Fibroblast of lung (primary cell): ENCODE data around the gene COLEC11. TPM values are rescaled to one million over a fixed set of nuclear protein-coding genes. Genes with fewer than 3 reads are reported as not detected.
"Not testable (repeated sequence)": the region's sequence is repeated elsewhere in the genome, so short reads cannot be mapped to it uniquely, and the experiment has no call there.

ENCODE experiments used
- DNase-seq, 2 donors: peaks; one replicate each; pipeline versions ENCODE4 v3.0.0 to v3.0.0-alpha.2; 2010; ENCODE audit warnings: low read depth in 2 of 2
- H2AFZ ChIP-seq: 2 replicates; pipeline ENCODE4 v1.5.1; 2012; ENCODE audit warnings: low read length, control low read depth, inconsistent platforms
- H3K27ac ChIP-seq: 2 replicates; pipeline ENCODE4 v1.5.1; 2011; ENCODE audit warnings: low read length, control low read depth; ENCODE audit not compliant: insufficient read depth
- H3K27me3 ChIP-seq: 2 replicates; pipeline ENCODE4 v1.5.1; 2011; ENCODE audit warnings: mild to moderate bottlenecking, low read length; ENCODE audit not compliant: control insufficient read depth, insufficient read depth
- H3K36me3 ChIP-seq: 2 replicates; pipeline ENCODE4 v1.5.1; 2011; ENCODE audit warnings: low read length; ENCODE audit not compliant: control insufficient read depth, insufficient read depth
- H3K4me1 ChIP-seq: 2 replicates; pipeline ENCODE4 v1.5.1; 2011; ENCODE audit warnings: low read length; ENCODE audit not compliant: control insufficient read depth, insufficient read depth; ENCODE audit errors: extremely low read depth
- H3K4me2 ChIP-seq: 2 replicates; pipeline ENCODE4 v1.5.1; 2011; ENCODE audit warnings: low read length, control low read depth; ENCODE audit not compliant: insufficient read depth; ENCODE audit errors: extremely low read depth
- H3K4me3 ChIP-seq, 4 experiments: fragments of 200-600 bp in 1 of 4; sonication (generic) in 1 of 4; replicated peaks in 1 of 4; 2 replicates each; pipeline ENCODE4 v1.5.1; 2011 to 2016; ENCODE audit warnings: low read length in 4 of 4, low read depth in 3 of 4, mild to moderate bottlenecking in 3 of 4, control low read depth in 2 of 4, inconsistent platforms in 1 of 4, mixed read lengths in 1 of 4; ENCODE audit not compliant: insufficient read depth in 1 of 4; ENCODE audit errors: control extremely low read depth in 1 of 4
- H3K79me2 ChIP-seq: 2 replicates; pipeline ENCODE4 v1.5.1; 2012; ENCODE audit warnings: mild to moderate bottlenecking, low read length, inconsistent platforms; ENCODE audit not compliant: control insufficient read depth, insufficient read depth
- H3K9ac ChIP-seq: 2 replicates; pipeline ENCODE4 v1.5.1; 2011; ENCODE audit warnings: mild to moderate bottlenecking, low read length, control low read depth; ENCODE audit not compliant: insufficient read depth
- H3K9me3 ChIP-seq: 2 replicates; pipeline ENCODE4 v1.5.1; 2012; ENCODE audit warnings: low read depth, low read length; ENCODE audit not compliant: control insufficient read depth, insufficient read depth
- H4K20me1 ChIP-seq: 2 replicates; pipeline ENCODE4 v1.5.1; 2011; ENCODE audit warnings: low read length; ENCODE audit not compliant: control insufficient read depth, insufficient read depth; ENCODE audit errors: extremely low read depth
- CTCF ChIP-seq, 2 donors: IDR thresholded peaks in 1 of 2; conservative IDR thresholded peaks in 1 of 2; 1 replicate in 1 of 2; 2 replicates in 1 of 2; pipeline ENCODE4 v1.5.1; 2011 to 2012; ENCODE audit warnings: low read length in 2 of 2, control low read depth in 1 of 2, inconsistent platforms in 1 of 2, low read depth in 1 of 2, mild to moderate bottlenecking in 1 of 2
- EZH2 ChIP-seq: IDR thresholded peaks from 2 replicates; pipeline ENCODE4 v1.5.1; 2012; ENCODE audit warnings: low read length, control low read depth, mild to moderate bottlenecking; ENCODE audit errors: missing control alignments
- polyA plus RNA-seq, 2 donors: library from polyadenylated mRNA; depleted of rRNA in 1 of 2; stranded (reverse) in 1 of 2; unstranded in 1 of 2; fragments of >200 nt; gene quantifications; 2 replicates each; pipeline ENCODE4 v1.2.1, GENCODE V29; 2011 to 2012; ENCODE audit warnings: missing spikeins in 1 of 2
- total RNA-seq: library from RNA; depleted of rRNA; stranded (reverse); fragments of >200 nt; gene quantifications from 2 replicates; pipeline ENCODE4 v1.2.1, GENCODE V29; 2014

Gene COLEC11
- total and polyA plus RNA-seq, 2 donors (not counting 1 experiment from before 2014, with no cell fraction given) = 0.30 to 0.83 TPM

DNA sequence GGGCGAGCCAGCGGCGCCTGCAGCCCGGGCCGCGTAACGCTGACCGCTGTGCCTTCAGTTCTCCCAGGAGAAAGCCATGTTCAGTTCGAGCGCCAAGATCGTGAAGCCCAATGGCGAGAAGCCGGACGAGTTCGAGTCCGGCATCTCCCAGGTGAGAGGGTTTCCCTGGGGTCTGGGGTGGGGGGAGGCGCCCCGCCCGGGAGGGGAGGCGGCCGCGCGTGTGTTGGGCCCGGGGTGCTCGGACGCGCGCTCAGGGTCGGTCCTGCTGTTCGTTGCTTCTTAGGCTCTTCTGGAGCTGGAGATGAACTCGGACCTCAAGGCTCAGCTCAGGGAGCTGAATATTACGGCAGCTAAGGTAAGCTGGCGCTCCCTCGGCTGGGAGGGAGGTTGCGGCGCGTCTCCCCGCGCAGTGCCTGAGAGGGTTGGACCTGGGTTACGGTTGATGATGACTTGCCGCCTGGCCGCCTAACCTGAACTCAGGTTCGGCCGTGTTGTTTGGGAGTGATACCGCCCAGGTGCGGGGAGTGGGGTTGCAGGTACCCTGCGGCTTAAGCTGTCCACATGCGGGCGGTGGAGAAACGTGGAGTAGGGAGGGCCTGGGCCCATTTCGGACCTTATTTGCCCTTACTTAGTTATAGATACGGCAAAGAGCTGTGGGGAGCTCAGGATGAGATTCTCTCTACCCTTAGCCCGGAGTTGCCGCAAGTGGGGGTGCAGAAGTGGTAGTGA lies 19.2 kb upstream of the COLEC11 start:
- no peak for TF ChIP-seq CTCF (conservative IDR thresholded peaks at IDR 0.05 in 1 of 2, IDR thresholded peaks at IDR 0.05 in 1 of 2; ENCODE audit: low read depth in 1 of 2, low read length in 2 of 2)
- TF ChIP-seq EZH2 = no peak
- Histone ChIP-seq H2AFZ (no peak overlapping the region), H3K79me2 (peaks cover 53% of the 10 kb centered on the region), H3K27ac (peak overlapping the region; percentile 84), H4K20me1 (no peaks in the 10 kb centered on the region), H3K4me1 (peaks cover 2% of the 10 kb centered on the region), H3K27me3 (no peaks in the 10 kb centered on the region), H3K9ac (peak overlapping the region; percentile 73), H3K36me3 (peaks cover 11% of the 10 kb centered on the region), H3K4me3 (peak overlapping the region; percentile 76 to 97 (median 92)), H3K4me2 (peak overlapping the region; percentile 87), H3K9me3 (no peaks in the 10 kb centered on the region)
- no peak for DNase-seq

DNA sequence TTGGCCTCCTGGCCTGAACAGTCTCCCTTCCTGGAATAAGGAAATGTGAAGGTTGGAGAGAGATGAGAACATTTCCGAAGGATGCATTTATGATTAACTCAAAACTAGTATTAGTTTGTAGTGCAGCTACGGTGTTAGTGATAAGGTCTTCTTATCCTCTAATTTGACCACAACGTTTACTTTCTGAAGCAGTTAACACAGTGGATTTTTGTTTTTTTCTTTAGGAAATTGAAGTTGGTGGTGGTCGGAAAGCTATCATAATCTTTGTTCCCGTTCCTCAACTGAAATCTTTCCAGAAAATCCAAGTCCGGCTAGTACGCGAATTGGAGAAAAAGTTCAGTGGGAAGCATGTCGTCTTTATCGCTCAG lies 18.7 kb upstream of the COLEC11 start:
- Histone ChIP-seq H3K79me2 (peaks cover 55% of the 10 kb centered on the region), H3K36me3 (peaks cover 12% of the 10 kb centered on the region), H3K9ac (peak overlapping the region; percentile 73), H3K27ac (peak overlapping the region; percentile 84), H3K4me2 (peak overlapping the region; percentile 87), H3K4me3 (peak overlapping the region; percentile 76 to 97 (median 92))
- H3K27me3 ChIP-seq, H3K4me1 ChIP-seq, H4K20me1 ChIP-seq, H3K9me3 ChIP-seq, H2AFZ ChIP-seq, DNase-seq: not testable (repeated sequence)

DNA sequence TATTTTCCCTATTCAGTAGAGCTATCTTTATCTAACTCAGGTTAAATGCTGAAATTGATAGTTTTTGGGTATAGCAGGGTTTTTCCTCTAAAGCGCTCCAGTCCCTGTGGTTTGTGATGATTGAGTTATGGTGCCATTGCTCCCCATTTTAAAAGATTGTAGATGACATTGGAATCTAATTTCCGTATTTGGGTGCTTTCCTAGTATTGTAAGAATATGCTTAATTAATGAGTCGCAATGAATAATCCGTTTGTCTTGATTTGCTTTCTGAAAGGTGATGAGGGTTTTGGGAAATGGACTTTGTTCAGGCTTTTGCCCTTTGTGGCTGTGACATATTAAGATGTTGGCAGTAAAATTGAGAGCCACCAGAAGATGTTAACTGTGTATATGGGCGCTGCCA lies 15.9 kb upstream of the COLEC11 start:
- H3K27me3 ChIP-seq = no peaks in the 10 kb centered on the region
- H2AFZ ChIP-seq = no peak overlapping the region
- peak overlapping the region in 3 of 4 experiments; percentile 6 to 71 (median 49) for H3K4me3 ChIP-seq
- peaks cover 59% of the 10 kb centered on the region for H3K79me2 ChIP-seq
- no peak overlapping the region for H3K27ac ChIP-seq
- DNase-seq = no peak
- H3K36me3 ChIP-seq = peaks cover 13% of the 10 kb centered on the region
- H3K9me3 ChIP-seq = no peaks in the 10 kb centered on the region
- peak overlapping the region; percentile 68 for H3K4me2 ChIP-seq
- TF ChIP-seq CTCF (conservative IDR thresholded peaks at IDR 0.05 in 1 of 2, IDR thresholded peaks at IDR 0.05 in 1 of 2; ENCODE audit: low read depth in 1 of 2, low read length in 2 of 2) (no peak), EZH2 (no peak)
- no peaks in the 10 kb centered on the region for H4K20me1 ChIP-seq
- no peak overlapping the region for H3K9ac ChIP-seq
- peaks cover 2% of the 10 kb centered on the region for H3K4me1 ChIP-seq
